Natural killer cell (primary cell): Measurements from ENCODE around the gene TAF1B. TPM values are rescaled to one million over a fixed set of nuclear protein-coding genes. Genes with fewer than 3 reads are reported as not detected.

Experiments
- ATAC-seq, 3 donors: fragments of 150-1000 bp in 2 of 3; fragments of 200-7000 bp in 1 of 3; cut with Tn5 transposase; 1 replicate in 1 of 3; 2 replicates in 2 of 3; pipeline ENCODE4 v1.10.0; 2021; ENCODE audit warnings: mild to moderate bottlenecking in 2 of 3, moderate library complexity in 2 of 3
- DNase-seq, 2 donors: peaks; one replicate each; pipeline versions ENCODE4 v3.0.0 to v3.0.0-alpha.2; 2013 to 2021; ENCODE audit warnings: mixed read lengths in 1 of 2
- H3K27ac ChIP-seq: one replicate; pipeline ENCODE4 v1.5.1; 2013; ENCODE audit warnings: mild to moderate bottlenecking, low read length
- H3K27me3 ChIP-seq: one replicate; pipeline ENCODE4 v1.6.1; 2013; ENCODE audit warnings: low read length; ENCODE audit not compliant: control insufficient read depth, insufficient read depth
- H3K36me3 ChIP-seq: one replicate; pipeline ENCODE4 v1.6.1; 2013; ENCODE audit warnings: low read length; ENCODE audit not compliant: control insufficient read depth, insufficient read depth
- H3K4me1 ChIP-seq: one replicate; pipeline ENCODE4 v1.6.1; 2013; ENCODE audit warnings: low read length; ENCODE audit not compliant: control insufficient read depth, insufficient read depth
- H3K4me3 ChIP-seq: one replicate; pipeline ENCODE4 v1.5.1; 2013; ENCODE audit warnings: low read length
- H3K9me3 ChIP-seq: one replicate; pipeline ENCODE4 v1.6.1; 2013; ENCODE audit warnings: low read length; ENCODE audit not compliant: control insufficient read depth, insufficient read depth
- H3K27ac Mint-ChIP-seq, 2 donors: one replicate each; pipeline ENCODE4 v1.8.0; 2022; ENCODE audit warnings: mild to moderate bottlenecking in 2 of 2, mixed read lengths in 2 of 2, moderate library complexity in 1 of 2
- H3K27me3 Mint-ChIP-seq, 2 donors: one replicate each; pipeline ENCODE4 v1.8.0; 2022; ENCODE audit warnings: low read depth in 2 of 2, mixed read lengths in 2 of 2
- H3K36me3 Mint-ChIP-seq: one replicate; pipeline ENCODE4 v1.8.0; 2022; ENCODE audit warnings: mixed read lengths
- H3K4me1 Mint-ChIP-seq, 2 donors: one replicate each; pipeline ENCODE4 v1.8.0; 2022; ENCODE audit warnings: mixed read lengths in 2 of 2
- H3K4me3 Mint-ChIP-seq: one replicate; pipeline ENCODE4 v1.8.0; 2022; ENCODE audit warnings: mild to moderate bottlenecking, moderate library complexity, mixed read lengths
- H3K9me3 Mint-ChIP-seq, 2 donors: one replicate each; pipeline ENCODE4 v1.8.0; 2022; ENCODE audit warnings: mixed read lengths in 2 of 2
- WGBS: methylation state at CpG from one replicate; pipeline ENCODE4 v1.1.7; 2013; ENCODE audit warnings: missing lambda C conversion rate; ENCODE audit not compliant: insufficient coverage; 5-methylcytosine and 5-hydroxymethylcytosine counted together
- intact Hi-C: fragments of 100-400 bp; cut with micrococcal nuclease; formaldehyde crosslinking; loops from one replicate; pipeline ENCODE4 v1.14.2; 2022
- total RNA-seq, 4 donors: library from RNA; stranded (reverse); fragments of 120-200 nt in 1 of 4; gene quantifications; one replicate each; pipeline versions ENCODE4 v1.2.3 to v1.2.4, GENCODE V29; 2013 to 2022
- TF ChIP-seq, protein P1 (sequence below): fragments of 200-600 bp; IDR thresholded peaks from one replicate; pipeline ENCODE4 v1.8.0; 2022; ENCODE audit warnings: antibody characterized with exemption

TAF1B gene
- total RNA-seq = 10 to 100 TPM; 24.8 to 40.8 (median 26.8) TPM
- total RNA-seq (2013) = 28.7 TPM

DNA sequence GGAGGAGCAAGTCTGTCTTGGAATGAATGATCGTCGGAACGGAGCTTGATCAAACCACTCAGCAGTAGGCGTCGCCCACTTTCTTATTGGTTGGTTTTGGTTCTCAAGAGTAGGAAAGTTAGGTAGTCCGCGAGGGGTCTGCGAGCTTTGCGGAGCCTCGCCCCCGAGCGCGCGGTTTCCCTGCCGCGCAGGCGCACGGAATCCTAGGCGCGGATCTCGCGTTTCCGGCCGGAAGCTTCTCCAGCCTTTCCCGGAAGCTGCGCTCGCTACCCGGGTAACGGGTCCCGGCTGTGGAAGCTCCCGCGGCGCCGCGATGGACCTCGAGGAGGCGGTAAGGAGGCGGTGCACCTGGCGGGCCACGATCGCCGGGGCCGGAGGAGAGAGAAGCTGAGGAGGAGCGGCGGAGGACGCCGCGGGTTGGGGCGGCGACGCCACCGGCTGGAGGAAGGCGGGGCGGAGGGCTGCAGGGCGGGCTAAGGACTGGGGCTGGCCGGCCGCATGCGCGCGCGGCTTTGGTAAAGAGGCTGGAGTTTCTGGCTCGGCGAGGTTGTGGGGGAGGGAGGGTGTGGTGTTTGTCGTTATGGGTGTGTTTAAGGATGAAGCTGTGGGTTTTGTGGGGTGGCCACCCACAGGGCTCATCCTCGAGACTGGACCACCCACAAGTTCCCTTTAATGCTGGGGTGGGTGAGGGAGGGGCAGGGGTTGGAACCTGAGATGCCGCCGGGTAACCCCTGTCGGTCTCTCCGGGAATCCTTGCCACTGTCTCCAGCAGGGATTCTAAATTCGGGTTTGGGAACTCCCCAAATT is at the start of gene TAF1B:
Gene TAF1B (plus strand): TSS at position 246 of the 807 bp plus-strand sequence. CDS start 68 bp downstream, at position 314.
- H3K27me3 Mint-ChIP-seq = no peaks in the 10 kb centered on the region
- Histone ChIP-seq H3K27me3 (no peaks in the 10 kb centered on the region), H3K36me3 (peaks cover 17% of the 10 kb centered on the region), H3K27ac (peak within 1 kb of the TSS; percentile 75), H3K4me3 (peak within 1 kb of the TSS; percentile 78), H3K4me1 (peaks cover 13% of the 10 kb centered on the region), H3K9me3 (no peaks in the 10 kb centered on the region)
- intact Hi-C loops = no loop called here
- ATAC-seq (peak; percentile 87 to 93 (median 91)), DNase-seq (peak; percentile 77 to 91)
- H3K36me3 Mint-ChIP-seq = no peaks in the 10 kb centered on the region
- H3K4me3 Mint-ChIP-seq = peak within 1 kb of the TSS; percentile 96
- no peaks in the 10 kb centered on the region for H3K9me3 Mint-ChIP-seq
- WGBS = under 1% methylated on average over 70 of the region's 70 CpGs
- TF ChIP-seq, protein P1, sequence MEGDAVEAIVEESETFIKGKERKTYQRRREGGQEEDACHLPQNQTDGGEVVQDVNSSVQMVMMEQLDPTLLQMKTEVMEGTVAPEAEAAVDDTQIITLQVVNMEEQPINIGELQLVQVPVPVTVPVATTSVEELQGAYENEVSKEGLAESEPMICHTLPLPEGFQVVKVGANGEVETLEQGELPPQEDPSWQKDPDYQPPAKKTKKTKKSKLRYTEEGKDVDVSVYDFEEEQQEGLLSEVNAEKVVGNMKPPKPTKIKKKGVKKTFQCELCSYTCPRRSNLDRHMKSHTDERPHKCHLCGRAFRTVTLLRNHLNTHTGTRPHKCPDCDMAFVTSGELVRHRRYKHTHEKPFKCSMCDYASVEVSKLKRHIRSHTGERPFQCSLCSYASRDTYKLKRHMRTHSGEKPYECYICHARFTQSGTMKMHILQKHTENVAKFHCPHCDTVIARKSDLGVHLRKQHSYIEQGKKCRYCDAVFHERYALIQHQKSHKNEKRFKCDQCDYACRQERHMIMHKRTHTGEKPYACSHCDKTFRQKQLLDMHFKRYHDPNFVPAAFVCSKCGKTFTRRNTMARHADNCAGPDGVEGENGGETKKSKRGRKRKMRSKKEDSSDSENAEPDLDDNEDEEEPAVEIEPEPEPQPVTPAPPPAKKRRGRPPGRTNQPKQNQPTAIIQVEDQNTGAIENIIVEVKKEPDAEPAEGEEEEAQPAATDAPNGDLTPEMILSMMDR = peak; percentile 19
- H3K27ac Mint-ChIP-seq = peak within 1 kb of the TSS; percentile 88 to 89
- H3K4me1 Mint-ChIP-seq = peaks cover 39 to 42% of the 10 kb centered on the region in 2 donors

DNA sequence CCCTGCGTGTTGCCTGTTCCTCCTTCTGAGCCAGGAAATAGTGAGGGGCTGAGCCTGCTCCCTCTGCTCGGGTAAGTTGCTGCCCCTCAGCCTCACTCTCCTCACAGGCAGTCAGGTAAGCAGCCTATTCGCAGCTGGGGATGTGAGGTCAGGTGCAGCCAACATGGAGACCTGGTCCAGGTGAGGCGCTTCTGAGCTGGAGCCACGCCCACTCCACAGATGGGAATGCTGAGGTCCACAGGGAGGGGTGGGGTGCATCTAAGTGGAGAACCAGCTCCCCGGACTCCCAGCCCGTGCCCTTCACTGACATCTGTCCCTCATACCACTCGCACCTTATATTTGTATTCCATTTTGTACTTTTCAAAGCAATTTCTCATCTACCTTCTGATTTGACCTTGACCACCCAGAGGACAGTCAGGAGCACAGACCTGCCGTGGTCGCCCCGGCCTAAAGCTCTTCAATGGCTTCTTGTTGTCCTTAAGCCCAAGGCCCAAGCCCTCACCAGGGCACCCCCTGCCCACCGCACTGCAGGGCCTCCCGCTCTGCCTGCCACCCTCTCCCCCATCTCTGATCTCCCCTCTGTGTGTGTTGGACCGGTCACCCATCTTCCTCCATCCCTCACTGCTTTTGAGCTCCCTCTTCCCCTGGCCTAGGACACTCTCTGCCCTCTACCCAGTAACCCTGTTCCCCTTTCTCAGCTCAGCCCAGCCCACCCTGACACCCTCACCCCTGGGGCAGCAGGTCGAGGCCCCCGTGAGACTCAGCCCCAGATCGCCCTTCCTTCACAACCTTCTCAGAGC is 49.2 kb upstream of the TAF1B start:
- Histone ChIP-seq H3K4me3 (no peak overlapping the region), H3K4me1 (peaks cover 37% of the 10 kb centered on the region), H3K9me3 (no peaks in the 10 kb centered on the region), H3K27me3 (no peaks in the 10 kb centered on the region), H3K36me3 (no peaks in the 10 kb centered on the region), H3K27ac (no peak overlapping the region)
- Mint-ChIP-seq H3K4me1 (peaks cover 22 to 28% of the 10 kb centered on the region in 2 donors), H3K4me3 (no peak overlapping the region), H3K36me3 (no peaks in the 10 kb centered on the region), H3K27ac (no peak overlapping the region), H3K27me3 (no peaks in the 10 kb centered on the region), H3K9me3 (no peaks in the 10 kb centered on the region)
- intact Hi-C loops = no loop called here
- no peak for DNase-seq
- 92% methylated on average over 16 of the region's 17 CpGs for WGBS
- ATAC-seq = no peak
- TF ChIP-seq, protein P1 = no peak

DNA sequence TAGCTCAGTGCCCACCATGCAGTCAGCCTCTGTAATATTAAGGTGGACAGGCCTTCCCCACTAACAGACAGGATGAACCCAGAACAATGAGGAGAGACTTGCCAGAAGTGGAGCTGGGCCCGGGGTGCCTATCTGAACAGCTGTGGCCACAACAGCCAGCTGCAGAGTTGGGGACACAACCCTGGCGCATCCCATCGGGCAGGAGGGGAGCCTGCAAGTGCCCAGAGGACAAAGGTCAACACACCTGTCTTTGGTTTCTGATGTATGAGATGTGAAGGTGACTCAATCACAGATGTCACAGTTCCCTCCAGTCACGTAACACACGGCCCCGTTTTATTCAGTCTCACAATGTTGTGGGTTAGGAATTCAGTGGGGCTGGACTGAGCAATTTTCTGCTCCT is 48.2 kb upstream of the TAF1B start:
- Mint-ChIP-seq H3K36me3 (no peaks in the 10 kb centered on the region), H3K4me1 (peaks cover 31 to 37% of the 10 kb centered on the region in 2 donors), H3K27me3 (peaks cover 0 to 2% of the 10 kb centered on the region in 2 donors), H3K4me3 (no peak overlapping the region), H3K27ac (no peak overlapping the region), H3K9me3 (no peaks in the 10 kb centered on the region)
- Histone ChIP-seq H3K4me3 (no peak overlapping the region), H3K36me3 (no peaks in the 10 kb centered on the region), H3K27ac (no peak overlapping the region), H3K27me3 (no peaks in the 10 kb centered on the region), H3K9me3 (no peaks in the 10 kb centered on the region), H3K4me1 (peaks cover 46% of the 10 kb centered on the region)
- DNase-seq = no peak
- TF ChIP-seq, protein P1 = no peak
- ATAC-seq = no peak
- 63% methylated on average over 6 of the region's 6 CpGs for WGBS
- intact Hi-C loops = no loop called here
